Measurements from ENCODE around the gene TMEM204.

TMEM204 gene

GRCh38 chr16:1573301-1573700 is 39.8 kb downstream of the TMEM204 start:
- CTCF ChIA-PET: no interaction called here

GRCh38 chr16:1575578-1575977 is 42.1 kb downstream of the TMEM204 start:
- TF ChIP-seq CTCF (IDR thresholded peaks at IDR 0.05; ENCODE audit: control extremely low read depth, extremely low read depth, low read depth, missing control alignments): no peak
- CTCF ChIA-PET: no interaction called here
- POLR2A ChIA-PET: no interaction called here
- no peak for DNase-seq (ENCODE audit: extremely low spot score)

More at GRCh38 chr16:1573301-1573700, 39.8 kb downstream of the TMEM204 start:
- DNase-seq (ENCODE audit: extremely low spot score): no peak
- no peak for TF ChIP-seq CTCF (IDR thresholded peaks at IDR 0.05; ENCODE audit: control extremely low read depth, extremely low read depth, low read depth, missing control alignments)
- POLR2A ChIA-PET: no interaction called here

- DNase-seq (ENCODE audit: extremely low spot score): no peak
- CTCF ChIA-PET: no interaction called here
- TF ChIP-seq CTCF (IDR thresholded peaks at IDR 0.05; ENCODE audit: control extremely low read depth, extremely low read depth, low read depth, missing control alignments): no peak
- POLR2A ChIA-PET: no interaction called here
Measured at GRCh38 chr16:1579214-1579613, 45.7 kb downstream of the TMEM204 start.

DNA sequence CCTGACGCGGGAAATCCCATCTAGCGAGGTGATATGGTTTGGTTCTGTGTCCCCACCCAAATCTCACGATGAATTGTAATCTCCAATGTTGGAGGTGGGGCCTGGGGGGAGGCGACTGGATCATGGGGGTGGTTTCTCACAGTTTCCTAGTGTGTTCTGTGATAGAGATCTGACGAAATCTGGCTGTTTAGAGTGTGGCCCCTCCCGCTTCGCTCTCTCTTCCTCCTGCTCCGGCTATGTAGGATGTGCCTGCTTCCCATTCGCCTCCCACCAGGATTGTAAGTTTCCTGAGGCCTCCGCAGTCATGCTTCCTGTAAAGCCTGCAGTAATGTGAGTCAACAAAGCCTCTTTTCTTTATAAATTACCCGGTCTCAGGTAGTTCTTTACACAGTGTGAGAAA is 46.8 kb downstream of the TMEM204 start:
- DNase-seq (ENCODE audit: extremely low spot score): no peak
- POLR2A ChIA-PET: no interaction called here
- CTCF ChIA-PET: no interaction called here
- no peak for TF ChIP-seq CTCF (IDR thresholded peaks at IDR 0.05; ENCODE audit: control extremely low read depth, extremely low read depth, low read depth, missing control alignments)

DNA sequence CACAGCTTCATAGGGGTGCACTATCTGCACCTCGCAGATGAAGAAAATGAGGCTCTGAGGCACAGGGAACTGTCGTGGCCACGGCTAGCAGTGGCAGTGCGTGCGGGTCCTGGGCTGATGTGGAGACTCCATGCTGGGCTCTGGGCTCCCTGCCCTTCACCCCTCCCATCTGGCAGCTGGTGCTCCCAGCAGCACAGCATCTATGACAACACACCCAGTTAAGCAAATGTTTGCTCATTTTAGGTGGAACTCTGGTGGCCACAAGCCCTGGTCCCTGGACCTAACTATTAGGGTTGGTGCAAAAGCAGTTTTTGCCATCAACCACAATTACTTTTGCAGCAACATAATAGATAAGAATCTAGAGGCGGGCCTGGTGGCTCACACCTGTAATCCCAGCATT is 47.5 kb downstream of the TMEM204 start:
- DNase-seq (ENCODE audit: extremely low spot score): no peak
- CTCF ChIA-PET: no interaction called here
- POLR2A ChIA-PET: no interaction called here
- no peak for TF ChIP-seq CTCF (IDR thresholded peaks at IDR 0.05; ENCODE audit: control extremely low read depth, extremely low read depth, low read depth, missing control alignments)

DNA sequence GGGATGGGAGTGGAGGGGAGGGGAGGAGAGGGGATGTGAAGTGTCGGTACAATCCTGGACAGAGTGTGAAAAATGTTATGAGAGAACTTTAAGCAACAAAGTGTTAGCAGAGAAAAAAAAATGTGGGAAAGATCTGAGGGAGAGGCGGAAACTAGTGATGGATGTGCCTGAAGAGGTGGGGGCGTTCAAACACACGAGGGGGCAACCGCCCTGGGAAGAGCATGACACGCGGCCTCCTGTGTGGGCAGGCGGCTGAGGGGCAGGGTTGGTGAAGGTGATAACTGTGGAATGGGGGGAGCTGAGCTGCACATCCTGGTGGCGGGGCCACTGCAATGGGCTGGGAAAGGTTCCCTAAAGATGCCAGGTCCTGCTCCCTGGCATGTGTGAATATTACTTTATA is 48.3 kb downstream of the TMEM204 start:
- ChIA-PET POLR2A (no interaction called here), CTCF (no interaction called here)
- DNase-seq (ENCODE audit: extremely low spot score): no peak
- TF ChIP-seq CTCF (IDR thresholded peaks at IDR 0.05; ENCODE audit: control extremely low read depth, extremely low read depth, low read depth, missing control alignments): no peak

- ChIA-PET POLR2A (no interaction called here), CTCF (no interaction called here)
- no peak for TF ChIP-seq CTCF (IDR thresholded peaks at IDR 0.05; ENCODE audit: control extremely low read depth, extremely low read depth, low read depth, missing control alignments)
- no peak for DNase-seq (ENCODE audit: extremely low spot score)
Measured at GRCh38 chr16:1583180-1583579, 49.7 kb downstream of the TMEM204 start.
